Measurements from ENCODE around the gene TGFBR3L. TPM values are rescaled to one million over a fixed set of nuclear protein-coding genes. Genes with fewer than 3 reads are reported as not detected.

TGFBR3L gene
- polyA plus RNA-seq, 1 donor (not counting 4 experiments of a cell fraction or from before 2014, with no cell fraction given): 0.28 TPM

GRCh38 chr19:7883105-7883504 is 31.5 kb upstream of the TGFBR3L start:
- H3K36me3 ChIP-seq (ENCODE audit: control insufficient read depth in 2 of 2, extremely low read depth in 1 of 2, insufficient read depth in 2 of 2, low read length in 2 of 2): no peaks in the 10 kb centered on the region
- dilution Hi-C loops (cut with MboI; ENCODE audit: extremely low pct_ligation_motif_present, low sequenced_read_pairs): no loop called here
- no peak overlapping the region for H3K4me3 ChIP-seq (ENCODE audit: control insufficient read depth in 2 of 3, extremely low read depth in 1 of 3, insufficient read depth in 2 of 3, low read depth in 1 of 3, low read length in 3 of 3)
- H3K4me1 ChIP-seq (ENCODE audit: control insufficient read depth, extremely low read depth, insufficient read depth, low read length): peaks cover 2% of the 10 kb centered on the region
- H3K9ac ChIP-seq (ENCODE audit: control insufficient read depth, extremely low read depth, insufficient read depth, low read length): no peak overlapping the region
- no peaks in the 10 kb centered on the region for H3K9me3 ChIP-seq (ENCODE audit: control insufficient read depth, low read depth, low read length)
- FAIRE-seq (no peak), DNase-seq (ENCODE audit: low read depth, low spot score) (no peak)
- H3K27me3 ChIP-seq (ENCODE audit: control insufficient read depth, extremely low read depth, insufficient read depth, low read length): no peaks in the 10 kb centered on the region
- H3K27ac ChIP-seq (ENCODE audit: control insufficient read depth, insufficient read depth, low read length): no peak overlapping the region
- no peaks in the 10 kb centered on the region for H3K79me2 ChIP-seq (ENCODE audit: control insufficient read depth, insufficient read depth, low read length)
- no peak overlapping the region for H2AFZ ChIP-seq (ENCODE audit: control insufficient read depth, low read length)
- H4K20me1 ChIP-seq (ENCODE audit: control insufficient read depth, extremely low read depth, insufficient read depth, low read length): no peaks in the 10 kb centered on the region
- H3K4me2 ChIP-seq (ENCODE audit: control insufficient read depth, extremely low read depth, insufficient read depth, low read depth, low read length): no peak overlapping the region
- no peaks in the 10 kb centered on the region for H3K9me1 ChIP-seq (ENCODE audit: control insufficient read depth, extremely low read depth, insufficient read depth, low read length)
- TF ChIP-seq, protein P1, sequence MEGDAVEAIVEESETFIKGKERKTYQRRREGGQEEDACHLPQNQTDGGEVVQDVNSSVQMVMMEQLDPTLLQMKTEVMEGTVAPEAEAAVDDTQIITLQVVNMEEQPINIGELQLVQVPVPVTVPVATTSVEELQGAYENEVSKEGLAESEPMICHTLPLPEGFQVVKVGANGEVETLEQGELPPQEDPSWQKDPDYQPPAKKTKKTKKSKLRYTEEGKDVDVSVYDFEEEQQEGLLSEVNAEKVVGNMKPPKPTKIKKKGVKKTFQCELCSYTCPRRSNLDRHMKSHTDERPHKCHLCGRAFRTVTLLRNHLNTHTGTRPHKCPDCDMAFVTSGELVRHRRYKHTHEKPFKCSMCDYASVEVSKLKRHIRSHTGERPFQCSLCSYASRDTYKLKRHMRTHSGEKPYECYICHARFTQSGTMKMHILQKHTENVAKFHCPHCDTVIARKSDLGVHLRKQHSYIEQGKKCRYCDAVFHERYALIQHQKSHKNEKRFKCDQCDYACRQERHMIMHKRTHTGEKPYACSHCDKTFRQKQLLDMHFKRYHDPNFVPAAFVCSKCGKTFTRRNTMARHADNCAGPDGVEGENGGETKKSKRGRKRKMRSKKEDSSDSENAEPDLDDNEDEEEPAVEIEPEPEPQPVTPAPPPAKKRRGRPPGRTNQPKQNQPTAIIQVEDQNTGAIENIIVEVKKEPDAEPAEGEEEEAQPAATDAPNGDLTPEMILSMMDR (optimal IDR thresholded peaks at IDR 0.05 in 1 of 3, IDR thresholded peaks at IDR 0.05 in 1 of 3, conservative IDR thresholded peaks at IDR 0.05 in 1 of 3; ENCODE audit: extremely low read depth in 1 of 3, insufficient read depth in 2 of 3, low read length in 3 of 3): no peak
- TF ChIP-seq EZH2 (IDR thresholded peaks at IDR 0.05; ENCODE audit: low read length): no peak

DNA sequence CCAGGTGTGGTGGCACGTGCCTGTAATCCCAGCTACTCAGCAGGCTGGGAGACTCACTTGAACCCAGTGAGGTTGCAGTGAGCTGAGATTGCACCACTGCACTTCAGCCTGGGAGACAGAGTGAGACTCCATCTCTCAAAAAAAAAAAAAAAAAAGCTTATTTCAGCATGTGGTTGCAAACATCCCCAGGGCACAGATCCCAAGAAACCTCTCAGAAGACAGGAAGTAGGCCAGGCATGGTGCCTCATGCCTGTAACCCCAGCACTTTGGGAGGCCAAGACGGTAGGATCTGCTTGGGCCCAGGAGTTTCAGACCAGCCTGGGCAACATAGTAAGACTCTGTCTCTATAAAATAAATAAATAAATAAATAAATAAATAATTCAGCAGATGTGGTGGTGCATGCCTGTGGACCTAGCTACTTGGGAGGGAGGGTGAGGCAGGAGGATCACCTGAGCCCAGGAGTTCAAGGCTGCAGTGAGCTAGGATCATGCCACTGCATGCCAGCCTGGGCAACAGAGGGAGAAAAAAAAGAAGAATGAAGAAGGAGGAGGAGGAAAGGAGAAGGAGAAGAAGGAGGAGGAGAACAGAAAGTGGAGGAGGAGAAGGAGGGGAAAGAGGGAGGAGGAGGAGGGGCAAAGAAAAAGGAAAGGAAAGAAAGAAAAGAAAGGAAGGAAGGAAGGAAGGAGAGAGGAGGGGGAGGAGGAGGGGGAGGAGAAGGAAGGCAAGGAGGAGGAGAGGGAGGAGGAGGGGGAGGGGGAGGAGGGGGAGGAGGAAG is 30.6 kb upstream of the TGFBR3L start:
- Histone ChIP-seq H3K79me2 (ENCODE audit: control insufficient read depth, insufficient read depth, low read length) (peaks cover 4% of the 10 kb centered on the region), H2AFZ (ENCODE audit: control insufficient read depth, low read length) (no peak overlapping the region), H3K9me1 (ENCODE audit: control insufficient read depth, extremely low read depth, insufficient read depth, low read length) (no peaks in the 10 kb centered on the region), H3K36me3 (ENCODE audit: control insufficient read depth in 2 of 2, extremely low read depth in 1 of 2, insufficient read depth in 2 of 2, low read length in 2 of 2) (no peaks in the 10 kb centered on the region), H3K4me2 (ENCODE audit: control insufficient read depth, extremely low read depth, insufficient read depth, low read depth, low read length) (no peak overlapping the region), H4K20me1 (ENCODE audit: control insufficient read depth, extremely low read depth, insufficient read depth, low read length) (no peaks in the 10 kb centered on the region), H3K4me3 (ENCODE audit: control insufficient read depth in 2 of 3, extremely low read depth in 1 of 3, insufficient read depth in 2 of 3, low read depth in 1 of 3, low read length in 3 of 3) (no peak overlapping the region), H3K4me1 (ENCODE audit: control insufficient read depth, extremely low read depth, insufficient read depth, low read length) (peaks cover 6% of the 10 kb centered on the region), H3K27me3 (ENCODE audit: control insufficient read depth, extremely low read depth, insufficient read depth, low read length) (no peaks in the 10 kb centered on the region), H3K9me3 (ENCODE audit: control insufficient read depth, low read depth, low read length) (no peaks in the 10 kb centered on the region), H3K27ac (ENCODE audit: control insufficient read depth, insufficient read depth, low read length) (no peak overlapping the region), H3K9ac (ENCODE audit: control insufficient read depth, extremely low read depth, insufficient read depth, low read length) (no peak overlapping the region)
- dilution Hi-C loops (cut with MboI; ENCODE audit: extremely low pct_ligation_motif_present, low sequenced_read_pairs): no loop called here
- DNase-seq (ENCODE audit: low read depth, low spot score): no peak
- no peak for FAIRE-seq
- no peak for TF ChIP-seq EZH2 (IDR thresholded peaks at IDR 0.05; ENCODE audit: low read length)
- TF ChIP-seq, protein P1 (optimal IDR thresholded peaks at IDR 0.05 in 1 of 3, IDR thresholded peaks at IDR 0.05 in 1 of 3, conservative IDR thresholded peaks at IDR 0.05 in 1 of 3; ENCODE audit: extremely low read depth in 1 of 3, insufficient read depth in 2 of 3, low read length in 3 of 3): no peak

All from keratinocyte (primary cell).